BE2C (cell line): ENCODE results near the gene SHE.

Experiments used
- DNase-seq: peaks from one replicate; pipeline ENCODE4 v3.0.0-alpha.2; 2020
- H3K27me3 ChIP-seq: fragments of 250-450 bp; sonication (Bioruptor Pico); 2 replicates; pipeline ENCODE4 v1.5.1; 2020; ENCODE audit warnings: mild to moderate bottlenecking
- H3K36me3 ChIP-seq: fragments of 250-450 bp; sonication (Bioruptor Pico); 2 replicates; pipeline ENCODE4 v1.5.1; 2020; ENCODE audit warnings: mild to moderate bottlenecking
- H3K4me1 ChIP-seq: fragments of 250-450 bp; sonication (Bioruptor Pico); 2 replicates; pipeline ENCODE4 v1.5.1; 2020
- H3K4me3 ChIP-seq: 2 replicates; pipeline ENCODE4 v1.5.1; 2011; ENCODE audit warnings: low read depth, low read length
- H3K9me3 ChIP-seq: fragments of 250-450 bp; sonication (Bioruptor Pico); 2 replicates; pipeline ENCODE4 v1.5.1; 2020
- CTCF ChIP-seq: IDR thresholded peaks from 2 replicates; pipeline ENCODE4 v1.5.1; 2012; ENCODE audit warnings: mild to moderate bottlenecking, low read depth, low read length

The SHE gene

GRCh38 chr1:154453161-154453560, 49.1 kb downstream of the SHE start:
- TF ChIP-seq CTCF: no peak
- Histone ChIP-seq H3K4me3 (no peak overlapping the region), H3K27me3 (no peaks in the 10 kb centered on the region), H3K9me3 (no peaks in the 10 kb centered on the region), H3K36me3 (no peaks in the 10 kb centered on the region), H3K4me1 (no peaks in the 10 kb centered on the region)
- DNase-seq: no peak

GRCh38 chr1:154448331-154448811, 53.8 kb downstream of the SHE start:
- Histone ChIP-seq H3K9me3 (no peaks in the 10 kb centered on the region), H3K27me3 (no peaks in the 10 kb centered on the region), H3K4me3 (no peak overlapping the region), H3K4me1 (no peaks in the 10 kb centered on the region), H3K36me3 (no peaks in the 10 kb centered on the region)
- no peak for TF ChIP-seq CTCF
- peak; percentile 29 for DNase-seq

GRCh38 chr1:154446789-154447188, 55.4 kb downstream of the SHE start:
- DNase-seq: no peak
- Histone ChIP-seq H3K27me3 (no peaks in the 10 kb centered on the region), H3K4me1 (no peaks in the 10 kb centered on the region), H3K36me3 (no peaks in the 10 kb centered on the region), H3K9me3 (no peaks in the 10 kb centered on the region), H3K4me3 (no peak overlapping the region)
- TF ChIP-seq CTCF: no peak

- Histone ChIP-seq H3K4me1 (no peaks in the 10 kb centered on the region), H3K9me3 (no peaks in the 10 kb centered on the region), H3K4me3 (no peak overlapping the region), H3K27me3 (no peaks in the 10 kb centered on the region), H3K36me3 (no peaks in the 10 kb centered on the region)
- DNase-seq: no peak
- TF ChIP-seq CTCF: no peak
Measured at GRCh38 chr1:154446292-154446691, 55.9 kb downstream of the SHE start.

GRCh38 chr1:154445040-154445472, 57.2 kb downstream of the SHE start:
- Histone ChIP-seq H3K4me1 (no peaks in the 10 kb centered on the region), H3K36me3 (no peaks in the 10 kb centered on the region), H3K27me3 (no peaks in the 10 kb centered on the region), H3K9me3 (no peaks in the 10 kb centered on the region), H3K4me3 (no peak overlapping the region)
- DNase-seq: no peak
- TF ChIP-seq CTCF: no peak

- Histone ChIP-seq H3K36me3 (no peaks in the 10 kb centered on the region), H3K9me3 (no peaks in the 10 kb centered on the region), H3K27me3 (no peaks in the 10 kb centered on the region), H3K4me1 (no peaks in the 10 kb centered on the region), H3K4me3 (no peak overlapping the region)
- no peak for DNase-seq
- TF ChIP-seq CTCF: no peak
Measured at GRCh38 chr1:154443274-154444013, 58.8 kb downstream of the SHE start.
